Upper lobe of right lung (tissue), 1 donor: ENCODE data around the gene ASB8. TPM values are rescaled to one million over a fixed set of nuclear protein-coding genes. Genes with fewer than 3 reads are reported as not detected.
A peak's percentile ranks its signal among the peaks of the same experiment; 100 is the strongest.

ENCODE experiments used
- ATAC-seq: fragments of 200-7000 bp; cut with Tn5 transposase; one replicate; pipeline ENCODE4 v1.9.1; 2020; ENCODE audit warnings: mild to moderate bottlenecking, moderate library complexity
- DNase-seq: peaks from one replicate; pipeline ENCODE4 v3.0.0-alpha.2; 2020
- H3K27ac ChIP-seq: fragments of 200-600 bp; one replicate; pipeline ENCODE4 v1.8.0; 2022
- H3K27me3 ChIP-seq: fragments of 200-600 bp; one replicate; pipeline ENCODE4 v1.8.0; 2022; ENCODE audit warnings: mild to moderate bottlenecking
- H3K36me3 ChIP-seq: fragments of 200-600 bp; one replicate; pipeline ENCODE4 v1.8.0; 2022
- H3K4me1 ChIP-seq: fragments of 200-600 bp; one replicate; pipeline ENCODE4 v1.8.0; 2022
- H3K4me3 ChIP-seq: fragments of 200-600 bp; one replicate; pipeline ENCODE4 v1.8.0; 2022; ENCODE audit warnings: mild to moderate bottlenecking
- H3K9me3 ChIP-seq: fragments of 200-600 bp; one replicate; pipeline ENCODE4 v1.8.0; 2022
- intact Hi-C: fragments of 100-400 bp; cut with DNase I; formaldehyde crosslinking; loops from one replicate; pipeline ENCODE4 v1.11.0; 2022
- long read RNA-seq: library from polyadenylated mRNA; unstranded; transcript quantifications from one replicate; pipeline ENCODE4 v2.0.0, GENCODE V29; 2021
- total RNA-seq: library from RNA; stranded (reverse); fragmentation: NEBNext Ultra II Directional; extraction: Animal tissue kit (Norgen Biotek cat#: 25700); gene quantifications from one replicate; pipeline ENCODE4 v1.2.1, GENCODE V29; 2021
- TF ChIP-seq, protein P1 (sequence below): fragments of 200-600 bp; IDR thresholded peaks from one replicate; pipeline ENCODE4 v1.8.0; 2022; ENCODE audit warnings: antibody characterized with exemption
- donor health status: DM: no; HTN: yes; CAD: no; lungs with severe emphysema.

Gene ASB8, protein sequence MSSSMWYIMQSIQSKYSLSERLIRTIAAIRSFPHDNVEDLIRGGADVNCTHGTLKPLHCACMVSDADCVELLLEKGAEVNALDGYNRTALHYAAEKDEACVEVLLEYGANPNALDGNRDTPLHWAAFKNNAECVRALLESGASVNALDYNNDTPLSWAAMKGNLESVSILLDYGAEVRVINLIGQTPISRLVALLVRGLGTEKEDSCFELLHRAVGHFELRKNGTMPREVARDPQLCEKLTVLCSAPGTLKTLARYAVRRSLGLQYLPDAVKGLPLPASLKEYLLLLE
- 34.5 TPM for total RNA-seq
- long read RNA-seq, transcript ASB8-201 (4 exons, 2,615 nt), result major isoform, 28 of 45 reads
- long read RNA-seq, transcript ASB8-205 (4 exons, 2,610 nt), result minor isoform, 10 of 45 reads
- long read RNA-seq, partial matches to known transcripts, result 0 of 45 reads
- long read RNA-seq, other reads (novel, unspliced or antisense), result 4 of 45 reads

DNA sequence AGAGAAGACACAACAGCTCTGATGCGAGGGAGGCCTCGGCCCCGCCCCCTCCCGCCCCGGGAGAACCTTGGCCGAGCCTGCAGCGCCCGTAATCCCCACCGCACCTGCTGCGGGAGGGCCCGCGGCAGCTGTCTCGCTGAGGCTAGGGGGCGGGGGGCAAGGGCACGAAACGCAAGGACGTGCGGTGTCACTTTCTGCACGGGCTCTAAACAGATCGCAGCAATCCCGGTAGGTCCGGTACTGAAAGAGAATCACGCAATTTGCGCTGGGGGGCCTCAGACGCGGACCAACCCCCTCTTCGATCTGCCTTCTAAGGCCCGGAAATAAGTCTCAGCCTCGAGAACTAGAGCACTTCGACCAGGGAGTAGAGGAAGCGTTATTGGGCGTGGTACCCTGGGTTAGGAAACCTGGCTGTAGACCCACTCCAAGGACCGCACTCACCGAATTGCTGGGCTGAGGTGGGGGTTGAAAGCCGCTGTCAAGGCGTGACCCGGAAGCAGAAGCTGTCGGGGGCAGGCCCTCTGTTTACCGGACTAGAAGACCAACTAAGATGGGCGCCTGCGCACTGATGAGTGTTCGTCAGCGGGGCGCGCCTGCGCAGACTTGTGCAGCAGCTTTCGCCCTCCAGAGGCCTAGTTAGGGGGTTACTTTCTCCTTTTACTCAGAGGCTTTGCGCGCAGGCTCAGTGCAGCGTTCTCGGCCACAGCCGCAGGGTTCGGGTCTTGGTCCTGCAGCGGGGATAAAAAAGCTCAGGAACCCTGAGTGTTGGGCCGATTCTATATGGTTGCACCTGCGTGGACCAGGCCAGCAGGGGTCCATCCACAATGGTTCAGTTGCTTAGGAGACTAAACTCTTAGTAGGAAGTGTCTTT, at the start of gene ASB8:
ASB8 (minus strand) TSS at position 498 of the 871 bp plus-strand sequence. CDS start 4,019 bp downstream, outside the sequence.
- intact Hi-C loops, result no loop called here
- Histone ChIP-seq H3K27ac (peak within 1 kb of the TSS; percentile 85), H3K9me3 (no peaks in the 10 kb centered on the region), H3K36me3 (peaks cover 16% of the 10 kb centered on the region), H3K27me3 (no peaks in the 10 kb centered on the region), H3K4me3 (peak within 1 kb of the TSS; percentile 76), H3K4me1 (peaks cover 4% of the 10 kb centered on the region)
- peak; percentile 99 for ATAC-seq
- peak; percentile 99 for DNase-seq
- TF ChIP-seq, protein P1, sequence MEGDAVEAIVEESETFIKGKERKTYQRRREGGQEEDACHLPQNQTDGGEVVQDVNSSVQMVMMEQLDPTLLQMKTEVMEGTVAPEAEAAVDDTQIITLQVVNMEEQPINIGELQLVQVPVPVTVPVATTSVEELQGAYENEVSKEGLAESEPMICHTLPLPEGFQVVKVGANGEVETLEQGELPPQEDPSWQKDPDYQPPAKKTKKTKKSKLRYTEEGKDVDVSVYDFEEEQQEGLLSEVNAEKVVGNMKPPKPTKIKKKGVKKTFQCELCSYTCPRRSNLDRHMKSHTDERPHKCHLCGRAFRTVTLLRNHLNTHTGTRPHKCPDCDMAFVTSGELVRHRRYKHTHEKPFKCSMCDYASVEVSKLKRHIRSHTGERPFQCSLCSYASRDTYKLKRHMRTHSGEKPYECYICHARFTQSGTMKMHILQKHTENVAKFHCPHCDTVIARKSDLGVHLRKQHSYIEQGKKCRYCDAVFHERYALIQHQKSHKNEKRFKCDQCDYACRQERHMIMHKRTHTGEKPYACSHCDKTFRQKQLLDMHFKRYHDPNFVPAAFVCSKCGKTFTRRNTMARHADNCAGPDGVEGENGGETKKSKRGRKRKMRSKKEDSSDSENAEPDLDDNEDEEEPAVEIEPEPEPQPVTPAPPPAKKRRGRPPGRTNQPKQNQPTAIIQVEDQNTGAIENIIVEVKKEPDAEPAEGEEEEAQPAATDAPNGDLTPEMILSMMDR, result peak; percentile 54

DNA sequence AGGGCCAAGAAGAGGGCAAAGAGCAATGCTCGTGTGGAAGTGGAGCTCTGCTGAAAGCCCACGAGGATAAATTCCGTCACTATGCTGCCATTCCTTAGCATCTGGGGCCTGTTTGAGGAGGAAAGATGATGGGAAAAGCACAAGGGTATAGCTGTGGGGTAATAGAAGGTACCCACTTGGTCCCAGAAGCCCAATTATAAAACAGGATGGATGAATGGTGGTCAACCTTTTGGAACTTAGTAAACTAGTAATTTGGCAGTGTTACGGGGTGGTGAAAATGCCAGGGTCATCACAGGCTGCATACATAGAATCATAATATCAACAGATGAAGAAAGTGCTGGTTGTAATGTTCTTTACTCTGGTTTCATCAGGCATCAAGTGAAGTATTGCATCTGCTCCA, 45.9 kb upstream of the ASB8 start, which contains the start of gene OR10AD1:
OR10AD1 (minus strand) TSS at position 101 of the 400 bp plus-strand sequence; CDS start at position 101, 0 bp downstream.
- Histone ChIP-seq H3K36me3 (no peaks in the 10 kb centered on the region), H3K27ac (no peak within 1 kb of the TSS), H3K4me1 (peaks cover 25% of the 10 kb centered on the region), H3K27me3 (no peaks in the 10 kb centered on the region), H3K4me3 (no peak within 1 kb of the TSS), H3K9me3 (peaks cover 6% of the 10 kb centered on the region)
- DNase-seq (no peak), ATAC-seq (no peak)
- TF ChIP-seq, protein P1, result no peak
- intact Hi-C loops, result no loop called here

DNA sequence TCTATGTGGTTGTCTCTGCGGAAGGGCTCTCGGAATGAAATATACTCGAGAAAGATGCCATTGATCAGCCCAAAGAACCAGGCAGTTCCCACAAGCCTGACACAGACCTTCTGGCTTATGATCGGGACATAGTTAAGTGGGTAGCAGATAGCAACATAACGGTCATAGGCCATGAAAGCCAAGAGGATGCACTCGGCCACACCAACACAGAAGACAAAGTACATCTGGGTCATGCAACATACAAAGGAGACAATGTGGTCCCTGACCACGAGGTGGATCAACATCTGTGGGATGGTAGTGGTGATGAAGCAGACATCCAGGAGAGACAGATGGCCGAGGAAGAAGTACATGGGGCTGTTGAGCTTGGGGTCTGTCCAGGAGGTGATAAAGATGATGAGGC, 45.5 kb upstream of the ASB8 start:
- H3K4me3 ChIP-seq, result no peak overlapping the region
- intact Hi-C loops, result no loop called here
- TF ChIP-seq, protein P1, result no peak
- peaks cover 6% of the 10 kb centered on the region for H3K9me3 ChIP-seq
- no peak for DNase-seq
- no peaks in the 10 kb centered on the region for H3K36me3 ChIP-seq
- no peak overlapping the region for H3K27ac ChIP-seq
- H3K4me1 ChIP-seq, result peaks cover 25% of the 10 kb centered on the region
- ATAC-seq, result no peak
- no peaks in the 10 kb centered on the region for H3K27me3 ChIP-seq

DNA sequence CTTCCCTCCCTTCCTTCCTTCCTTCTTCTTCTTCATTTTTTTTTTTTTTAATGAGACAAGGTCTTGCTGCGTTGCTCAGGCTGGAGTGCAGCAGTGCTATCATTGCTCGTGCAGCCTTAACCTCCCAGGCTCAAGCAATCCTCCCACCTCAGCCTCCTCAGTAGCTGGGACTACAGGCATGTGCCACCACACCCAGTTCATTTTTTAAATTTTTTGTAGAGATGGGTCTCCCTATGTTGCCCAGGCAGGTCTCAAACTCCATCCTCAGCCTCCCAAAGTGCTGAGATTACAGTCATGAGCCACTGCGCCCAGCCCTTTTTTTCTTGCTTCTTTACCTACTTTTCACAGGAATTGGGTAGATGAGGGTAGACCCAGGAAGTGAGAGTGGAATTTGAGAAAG, 44.2 kb upstream of the ASB8 start:
- intact Hi-C loops, result no loop called here
- H3K4me1 ChIP-seq, result peaks cover 31% of the 10 kb centered on the region
- H3K4me3 ChIP-seq, result no peak overlapping the region
- H3K27me3 ChIP-seq, result no peaks in the 10 kb centered on the region
- H3K27ac ChIP-seq, result no peak overlapping the region
- DNase-seq, result no peak
- H3K36me3 ChIP-seq, result no peaks in the 10 kb centered on the region
- H3K9me3 ChIP-seq, result no peaks in the 10 kb centered on the region
- TF ChIP-seq, protein P1, result no peak
- no peak for ATAC-seq

GRCh38 chr12:48201091-48201490, 43.8 kb upstream of the ASB8 start:
- TF ChIP-seq, protein P1, result no peak
- Histone ChIP-seq H3K9me3 (no peaks in the 10 kb centered on the region), H3K36me3 (no peaks in the 10 kb centered on the region), H3K27me3 (no peaks in the 10 kb centered on the region), H3K4me1 (peaks cover 31% of the 10 kb centered on the region), H3K4me3 (no peak overlapping the region), H3K27ac (peak overlapping the region; percentile 100)
- intact Hi-C loops, result no loop called here
- ATAC-seq, result no peak
- DNase-seq, result no peak
